ENCODE results near the gene ZNF783. TPM values are rescaled to one million over a fixed set of nuclear protein-coding genes. Genes with fewer than 3 reads are reported as not detected.

ZNF783 gene
- total RNA-seq, 1 experiment from 2014 or later = 9.9 TPM

GRCh38 chr7:149295481-149295850 lies 33.5 kb downstream of the ZNF783 start:
- no peaks in the 10 kb centered on the region for H3K4me1 Mint-ChIP-seq
- ChIA-PET POLR2A (no interaction called here), CTCF (no interaction called here)
- H3K4me3 Mint-ChIP-seq = no peak overlapping the region
- DNase-seq (ENCODE audit: low spot score) = no peak
- TF ChIP-seq ZNF281 (CRISPR knock-in tag; IDR thresholded peaks at IDR 0.05) (no peak), ZNF219 (CRISPR knock-in tag; IDR thresholded peaks at IDR 0.05; ENCODE audit: borderline replicate concordance) (no peak), MAX (CRISPR knock-in tag; IDR thresholded peaks at IDR 0.05) (no peak), CREM (CRISPR knock-in tag; IDR thresholded peaks at IDR 0.05) (no peak), MYBL2 (CRISPR knock-in tag; IDR thresholded peaks at IDR 0.05) (no peak), ELF4 (CRISPR knock-in tag; IDR thresholded peaks at IDR 0.05; ENCODE audit: low read depth) (no peak), ZNF416 (CRISPR knock-in tag; IDR thresholded peaks at IDR 0.05) (no peak)
- no peak overlapping the region for H3K27ac Mint-ChIP-seq
- peaks cover 18% of the 10 kb centered on the region for H3K9me3 Mint-ChIP-seq
- ATAC-seq = no peak
- H3K27me3 Mint-ChIP-seq (ENCODE audit: low read depth) = peaks cover 3% of the 10 kb centered on the region; the same call in 1 of the 2 replicates
- H3K36me3 Mint-ChIP-seq = peaks cover 10% of the 10 kb centered on the region

GRCh38 chr7:149296368-149296767 lies 34.4 kb downstream of the ZNF783 start:
- CTCF ChIA-PET = no interaction called here

More at GRCh38 chr7:149296368-149296767, 34.4 kb downstream of the ZNF783 start:
- peaks cover 7% of the 10 kb centered on the region for H3K4me1 Mint-ChIP-seq
- no peak overlapping the region for H3K27ac Mint-ChIP-seq
- DNase-seq (ENCODE audit: low spot score) (no peak), ATAC-seq (no peak)
- TF ChIP-seq SOX15 (CRISPR knock-in tag; IDR thresholded peaks at IDR 0.05) (no peak), CBFB (CRISPR knock-in tag; IDR thresholded peaks at IDR 0.05; ENCODE audit: low read depth) (no peak), NFE2L1 (CRISPR knock-in tag; IDR thresholded peaks at IDR 0.05) (no peak), TCF7 (CRISPR knock-in tag; IDR thresholded peaks at IDR 0.05; ENCODE audit: low read depth) (no peak), CREM (CRISPR knock-in tag; IDR thresholded peaks at IDR 0.05) (no peak), ZNF138 (CRISPR knock-in tag; conservative IDR thresholded peaks at IDR 0.05) (no peak), IRF1 (CRISPR knock-in tag; IDR thresholded peaks at IDR 0.05) (no peak), ELF4 (CRISPR knock-in tag; IDR thresholded peaks at IDR 0.05; ENCODE audit: low read depth) (no peak), RELA (CRISPR knock-in tag; IDR thresholded peaks at IDR 0.05; ENCODE audit: borderline replicate concordance) (no peak), ZBTB21 (CRISPR knock-in tag; IDR thresholded peaks at IDR 0.05; ENCODE audit: borderline replicate concordance) (no peak), NR3C1 (CRISPR knock-in tag; conservative IDR thresholded peaks at IDR 0.05; ENCODE audit: low read depth) (no peak), PRDM15 (CRISPR knock-in tag; IDR thresholded peaks at IDR 0.05) (no peak), TEAD1 (CRISPR knock-in tag; IDR thresholded peaks at IDR 0.05) (no peak), HMGXB4 (CRISPR knock-in tag; IDR thresholded peaks at IDR 0.05) (no peak), ATF3 (CRISPR knock-in tag; conservative IDR thresholded peaks at IDR 0.05) (no peak), SP1 (CRISPR knock-in tag; conservative IDR thresholded peaks at IDR 0.05) (no peak), ZNF121 (CRISPR knock-in tag; IDR thresholded peaks at IDR 0.05) (no peak), ERG (CRISPR knock-in tag; IDR thresholded peaks at IDR 0.05) (no peak)
- POLR2A ChIA-PET = no interaction called here
- H3K4me3 Mint-ChIP-seq = no peak overlapping the region
- peaks cover 24% of the 10 kb centered on the region for H3K9me3 Mint-ChIP-seq
- peaks cover 10% of the 10 kb centered on the region for H3K36me3 Mint-ChIP-seq
- H3K27me3 Mint-ChIP-seq (ENCODE audit: low read depth) = peaks cover 5% of the 10 kb centered on the region; the same call in 1 of the 2 replicates
